Colonic mucosa (tissue), 4 donors: ENCODE data around the gene NTM. TPM values are rescaled to one million over a fixed set of nuclear protein-coding genes. Genes with fewer than 3 reads are reported as not detected.

ENCODE experiments used
- DNase-seq: peaks from one replicate; pipeline ENCODE4 v3.0.0-alpha.2; 2020
- H3K27ac ChIP-seq: fragments of 200-600 bp; one replicate; pipeline ENCODE4 v1.8.0; 2021
- H3K27me3 ChIP-seq: fragments of 200-600 bp; one replicate; pipeline ENCODE4 v1.8.0; 2021
- H3K36me3 ChIP-seq: fragments of 200-600 bp; one replicate; pipeline ENCODE4 v1.8.0; 2021
- H3K4me1 ChIP-seq: fragments of 200-600 bp; one replicate; pipeline ENCODE4 v1.8.0; 2021; ENCODE audit warnings: mild to moderate bottlenecking
- H3K4me3 ChIP-seq: fragments of 200-600 bp; one replicate; pipeline ENCODE4 v1.8.0; 2021
- H3K9ac ChIP-seq, 2 donors: one replicate each; pipeline ENCODE4 v1.7.0; 2013; ENCODE audit warnings: control low read depth in 2 of 2, low read depth in 2 of 2, low read length in 2 of 2
- H3K9me3 ChIP-seq: fragments of 200-600 bp; one replicate; pipeline ENCODE4 v1.8.0; 2021
- intact Hi-C: fragments of 100-400 bp; cut with DNase I; formaldehyde crosslinking; loops from one replicate; pipeline ENCODE4 v1.14.1; 2022
- total RNA-seq, 2 donors: library from RNA; stranded (reverse); fragmentation: NEBNext Ultra II Directional in 1 of 2; extraction: Animal tissue kit (Norgen Biotek cat#: 25700) in 1 of 2; gene quantifications; one replicate each; pipeline ENCODE4 v1.2.1, GENCODE V29; 2021
- TF ChIP-seq, protein P1 (sequence below): fragments of 200-600 bp; IDR thresholded peaks from one replicate; pipeline ENCODE4 v1.8.0; 2022; ENCODE audit warnings: antibody characterized with exemption, mild to moderate bottlenecking
- donor health status: healthy.
- donor health status: DM: no; HTN: no; CAD: no.
- donor health status: DM: no; HTN: no; CAD: no.

The NTM gene
- total RNA-seq, 2 donors from 2014 or later: 1.6 to 2.8 TPM

DNA sequence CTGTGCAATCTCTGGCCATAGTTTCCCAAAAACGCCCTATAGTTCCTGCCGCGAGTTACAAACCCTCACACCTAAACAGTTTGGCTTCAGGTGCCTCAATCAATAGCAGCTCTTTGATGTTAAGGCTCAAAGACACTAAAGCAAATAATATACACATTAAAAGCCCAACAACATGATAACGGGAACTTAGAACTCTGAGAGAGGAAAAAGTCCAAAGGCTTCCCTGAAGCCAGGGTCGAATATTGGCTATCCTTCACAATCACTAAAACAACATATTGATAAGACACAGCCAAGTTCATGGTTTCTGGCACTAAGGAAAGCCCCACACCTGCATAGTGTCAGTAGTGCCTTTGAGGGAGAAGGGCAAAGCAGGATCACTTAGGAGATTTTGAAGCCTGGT is 54.9 kb downstream of the NTM start:
- intact Hi-C loops: no loop called here

DNA sequence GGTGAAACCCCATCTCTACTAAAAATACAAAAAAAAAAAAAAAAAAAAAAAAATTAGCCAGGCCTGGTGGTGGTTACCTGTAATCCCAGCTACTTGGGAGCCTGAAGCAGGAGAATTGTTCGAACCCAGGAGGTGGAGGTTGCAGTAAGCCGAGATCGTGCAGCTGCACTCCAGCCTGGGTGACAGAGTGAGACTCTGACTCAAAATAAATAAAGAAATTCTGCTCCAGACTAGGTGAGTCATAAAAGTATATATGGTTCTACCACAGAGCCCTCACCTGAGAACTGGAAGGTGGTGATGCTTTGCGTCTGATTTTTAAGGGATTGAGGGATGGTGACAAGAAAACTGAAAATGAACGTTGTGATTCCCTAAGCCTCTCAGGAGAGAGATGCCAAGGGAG is 58.4 kb downstream of the NTM start:
- DNase-seq: no peak
- TF ChIP-seq, protein P1, sequence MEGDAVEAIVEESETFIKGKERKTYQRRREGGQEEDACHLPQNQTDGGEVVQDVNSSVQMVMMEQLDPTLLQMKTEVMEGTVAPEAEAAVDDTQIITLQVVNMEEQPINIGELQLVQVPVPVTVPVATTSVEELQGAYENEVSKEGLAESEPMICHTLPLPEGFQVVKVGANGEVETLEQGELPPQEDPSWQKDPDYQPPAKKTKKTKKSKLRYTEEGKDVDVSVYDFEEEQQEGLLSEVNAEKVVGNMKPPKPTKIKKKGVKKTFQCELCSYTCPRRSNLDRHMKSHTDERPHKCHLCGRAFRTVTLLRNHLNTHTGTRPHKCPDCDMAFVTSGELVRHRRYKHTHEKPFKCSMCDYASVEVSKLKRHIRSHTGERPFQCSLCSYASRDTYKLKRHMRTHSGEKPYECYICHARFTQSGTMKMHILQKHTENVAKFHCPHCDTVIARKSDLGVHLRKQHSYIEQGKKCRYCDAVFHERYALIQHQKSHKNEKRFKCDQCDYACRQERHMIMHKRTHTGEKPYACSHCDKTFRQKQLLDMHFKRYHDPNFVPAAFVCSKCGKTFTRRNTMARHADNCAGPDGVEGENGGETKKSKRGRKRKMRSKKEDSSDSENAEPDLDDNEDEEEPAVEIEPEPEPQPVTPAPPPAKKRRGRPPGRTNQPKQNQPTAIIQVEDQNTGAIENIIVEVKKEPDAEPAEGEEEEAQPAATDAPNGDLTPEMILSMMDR: no peak
- H3K27me3 ChIP-seq: no peaks in the 10 kb centered on the region
- no peak overlapping the region for H3K27ac ChIP-seq
- H3K4me1 ChIP-seq: no peaks in the 10 kb centered on the region
- intact Hi-C loops: no loop called here
- H3K36me3 ChIP-seq: no peaks in the 10 kb centered on the region
- H3K9ac ChIP-seq: no peak overlapping the region
- no peaks in the 10 kb centered on the region for H3K9me3 ChIP-seq
- H3K4me3 ChIP-seq: no peak overlapping the region

More for the DNA sequence above, 54.9 kb downstream of the NTM start:
- no peaks in the 10 kb centered on the region for H3K27me3 ChIP-seq
- H3K27ac ChIP-seq: no peak overlapping the region
- H3K9me3 ChIP-seq: no peaks in the 10 kb centered on the region
- no peak overlapping the region for H3K4me3 ChIP-seq
- no peaks in the 10 kb centered on the region for H3K36me3 ChIP-seq
- DNase-seq: no peak
- H3K9ac ChIP-seq: no peak overlapping the region
- TF ChIP-seq, protein P1: no peak
- H3K4me1 ChIP-seq: no peaks in the 10 kb centered on the region

DNA sequence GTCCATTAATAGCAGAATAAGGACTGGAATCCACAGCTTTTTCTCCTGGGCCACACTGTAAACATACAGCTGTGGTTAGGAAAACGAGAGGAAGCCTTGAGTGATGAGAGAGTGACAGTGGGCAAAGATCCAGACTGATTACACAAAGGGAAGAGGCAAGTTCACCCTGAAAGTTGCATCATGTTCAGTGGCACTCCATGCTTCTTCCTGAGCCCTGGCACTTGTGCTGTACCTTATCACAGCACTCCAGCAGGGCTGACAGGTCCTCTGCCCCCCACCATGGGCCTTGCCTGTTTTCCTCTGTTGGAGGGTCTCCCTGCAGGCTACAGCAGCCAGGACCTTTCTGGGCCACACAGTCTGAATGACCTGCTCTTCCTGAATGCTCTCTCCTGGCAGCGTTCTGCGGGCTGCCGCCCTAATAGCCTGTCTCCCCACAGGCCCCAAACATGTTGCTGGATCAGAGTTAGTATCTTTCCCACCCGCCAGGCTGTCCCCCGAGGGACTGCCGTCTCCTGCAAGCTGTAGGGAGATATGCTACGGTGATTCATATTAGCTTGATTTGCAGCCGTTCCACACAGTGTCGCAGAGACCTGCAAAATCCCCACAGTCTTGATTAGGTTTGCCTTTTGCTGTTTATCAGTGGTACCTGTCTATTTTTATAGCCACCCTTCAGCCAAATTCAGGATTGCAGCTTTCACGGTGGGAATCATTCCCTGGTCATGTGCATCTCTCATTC is 60.2 kb downstream of the NTM start:
- no peak overlapping the region for H3K9ac ChIP-seq
- H3K36me3 ChIP-seq: no peaks in the 10 kb centered on the region
- H3K4me3 ChIP-seq: no peak overlapping the region
- TF ChIP-seq, protein P1: no peak
- no peaks in the 10 kb centered on the region for H3K27me3 ChIP-seq
- H3K4me1 ChIP-seq: no peaks in the 10 kb centered on the region
- no peak overlapping the region for H3K27ac ChIP-seq
- H3K9me3 ChIP-seq: no peaks in the 10 kb centered on the region
- no peak for DNase-seq
- intact Hi-C loops: no loop called here

DNA sequence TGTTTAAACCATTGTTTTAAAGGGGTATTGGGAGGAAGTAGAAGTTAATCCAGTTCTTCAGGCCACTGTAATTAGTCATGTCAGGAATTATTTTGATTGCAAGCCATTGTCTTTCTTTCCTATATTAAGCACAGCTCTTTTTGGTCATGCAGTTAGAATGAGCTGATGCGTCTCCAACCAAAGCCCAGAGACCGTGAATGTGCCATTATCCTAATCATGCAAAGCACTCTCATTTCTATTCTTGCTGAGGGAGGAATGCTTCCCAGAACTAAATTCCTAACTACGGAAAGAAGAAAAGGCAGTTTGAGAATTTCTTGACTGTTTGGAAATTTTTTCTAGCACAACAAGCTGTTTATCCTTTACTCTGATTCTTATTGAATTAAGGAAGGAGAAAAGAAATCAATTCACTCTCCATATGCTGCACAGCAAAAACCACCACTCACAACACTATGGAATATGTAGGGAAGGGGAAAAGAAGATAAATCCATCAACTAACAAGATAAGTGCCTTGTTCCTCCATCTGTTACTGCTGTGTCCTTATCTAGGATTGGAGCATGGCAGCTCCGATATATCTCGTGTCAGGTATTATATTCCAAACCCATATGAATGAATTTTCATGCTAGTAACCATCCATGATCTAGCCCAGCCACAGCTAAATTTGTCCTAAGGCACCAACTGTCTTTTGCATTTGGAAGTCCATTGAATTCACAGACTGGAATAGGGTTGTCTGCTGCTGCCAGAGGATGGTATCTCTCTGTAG is 70.8 kb downstream of the NTM start:
- Histone ChIP-seq H3K27me3 (no peaks in the 10 kb centered on the region), H3K4me1 (no peaks in the 10 kb centered on the region), H3K4me3 (no peak overlapping the region), H3K36me3 (no peaks in the 10 kb centered on the region), H3K9me3 (no peaks in the 10 kb centered on the region), H3K9ac (no peak overlapping the region), H3K27ac (no peak overlapping the region)
- TF ChIP-seq, protein P1: no peak
- intact Hi-C loops: no loop called here
- no peak for DNase-seq

DNA sequence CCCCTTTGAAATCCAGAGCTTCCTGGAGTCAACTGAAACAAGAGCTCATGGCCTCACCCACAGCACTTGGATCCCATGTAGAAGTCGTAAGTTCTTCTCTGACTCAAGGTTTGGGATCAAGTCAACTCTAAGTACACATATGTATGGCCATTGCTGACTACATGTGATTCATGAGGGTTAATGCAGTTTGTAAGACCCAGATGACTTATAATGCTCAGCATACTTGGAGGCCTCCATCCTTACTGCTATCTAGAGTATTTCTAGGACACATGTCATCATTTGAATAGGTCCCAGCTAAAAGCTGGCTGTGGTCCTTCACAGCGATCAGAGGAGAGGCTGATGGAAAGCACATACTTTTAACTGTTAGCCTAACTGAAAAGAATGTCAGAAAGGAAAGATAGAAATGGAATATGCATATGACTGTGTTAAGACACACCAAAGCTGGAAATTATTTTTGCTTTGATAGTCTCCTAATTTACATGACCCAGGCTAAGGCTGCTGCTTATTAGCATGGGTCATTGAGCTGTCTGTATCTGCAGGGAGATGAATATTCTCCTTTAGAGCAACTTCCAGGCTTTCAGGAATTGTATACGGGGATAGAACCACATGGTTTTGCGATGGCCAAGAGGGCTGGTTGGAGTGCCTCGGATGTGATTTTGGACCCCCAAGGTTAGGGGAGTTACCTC is 76.3 kb downstream of the NTM start:
- Histone ChIP-seq H3K27me3 (no peaks in the 10 kb centered on the region), H3K9ac (no peak overlapping the region), H3K27ac (no peak overlapping the region), H3K4me3 (no peak overlapping the region), H3K36me3 (no peaks in the 10 kb centered on the region), H3K9me3 (no peaks in the 10 kb centered on the region), H3K4me1 (no peaks in the 10 kb centered on the region)
- DNase-seq: no peak
- intact Hi-C loops: no loop called here
- TF ChIP-seq, protein P1: no peak
